Measurements from ENCODE around the gene SCAF4.
A peak's percentile ranks its signal among the peaks of the same experiment; 100 is the strongest.

Gene SCAF4

DNA sequence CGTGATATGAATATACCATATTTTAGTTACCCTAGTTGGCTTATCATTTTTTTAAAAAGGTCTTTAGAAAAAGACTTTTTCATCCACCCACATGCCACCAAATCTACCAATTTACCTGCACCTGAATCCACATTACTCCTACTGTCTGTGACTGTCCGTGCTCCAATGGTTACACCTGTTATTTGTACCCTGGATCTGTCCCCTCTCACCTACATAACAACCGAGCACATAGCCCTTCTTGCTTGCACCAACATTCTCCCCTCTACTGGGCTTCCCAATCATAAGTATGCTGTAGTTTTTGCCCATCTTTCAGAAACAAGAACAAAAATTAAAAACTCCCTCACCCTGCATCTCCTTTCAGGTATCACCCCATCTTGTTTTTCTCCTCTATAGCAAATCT is 54.9 kb downstream of the SCAF4 start:
- Histone ChIP-seq H3K4me3 (ENCODE audit: insufficient read depth, low read depth, low read length, poor library complexity, severe bottlenecking) (no peak overlapping the region), H3K27ac (ENCODE audit: insufficient read depth, low read length, poor library complexity, severe bottlenecking) (no peak overlapping the region), H3K27me3 (replicated peaks; ENCODE audit: control insufficient read depth, insufficient read depth, low read length, poor library complexity, severe bottlenecking) (no peaks in the 10 kb centered on the region), H3K4me1 (ENCODE audit: control insufficient read depth, insufficient read depth, low read length, poor library complexity, severe bottlenecking) (no peaks in the 10 kb centered on the region), H3K9me3 (ENCODE audit: control insufficient read depth, low read length) (no peaks in the 10 kb centered on the region), H3K36me3 (ENCODE audit: control insufficient read depth, insufficient read depth, low read length) (peaks cover 17% of the 10 kb centered on the region)
- no peak for DNase-seq

GRCh38 chr21:31675960-31676359 is 56.0 kb downstream of the SCAF4 start:
- no peak overlapping the region for H3K4me3 ChIP-seq (ENCODE audit: insufficient read depth, low read depth, low read length, poor library complexity, severe bottlenecking)
- H3K4me1 ChIP-seq (ENCODE audit: control insufficient read depth, insufficient read depth, low read length, poor library complexity, severe bottlenecking) = no peaks in the 10 kb centered on the region
- DNase-seq = no peak
- no peaks in the 10 kb centered on the region for H3K27me3 ChIP-seq (replicated peaks; ENCODE audit: control insufficient read depth, insufficient read depth, low read length, poor library complexity, severe bottlenecking)
- H3K9me3 ChIP-seq (ENCODE audit: control insufficient read depth, low read length) = no peaks in the 10 kb centered on the region
- H3K36me3 ChIP-seq (ENCODE audit: control insufficient read depth, insufficient read depth, low read length) = peaks cover 27% of the 10 kb centered on the region
- H3K27ac ChIP-seq (ENCODE audit: insufficient read depth, low read length, poor library complexity, severe bottlenecking) = no peak overlapping the region

- H3K36me3 ChIP-seq (ENCODE audit: control insufficient read depth, insufficient read depth, low read length) = peaks cover 28% of the 10 kb centered on the region
- no peaks in the 10 kb centered on the region for H3K27me3 ChIP-seq (replicated peaks; ENCODE audit: control insufficient read depth, insufficient read depth, low read length, poor library complexity, severe bottlenecking)
- H3K4me3 ChIP-seq (ENCODE audit: insufficient read depth, low read depth, low read length, poor library complexity, severe bottlenecking) = no peak overlapping the region
- H3K4me1 ChIP-seq (ENCODE audit: control insufficient read depth, insufficient read depth, low read length, poor library complexity, severe bottlenecking) = no peaks in the 10 kb centered on the region
- H3K9me3 ChIP-seq (ENCODE audit: control insufficient read depth, low read length) = no peaks in the 10 kb centered on the region
- H3K27ac ChIP-seq (ENCODE audit: insufficient read depth, low read length, poor library complexity, severe bottlenecking) = no peak overlapping the region
- DNase-seq = no peak
Measured at GRCh38 chr21:31675318-31675717, 56.6 kb downstream of the SCAF4 start.

DNA sequence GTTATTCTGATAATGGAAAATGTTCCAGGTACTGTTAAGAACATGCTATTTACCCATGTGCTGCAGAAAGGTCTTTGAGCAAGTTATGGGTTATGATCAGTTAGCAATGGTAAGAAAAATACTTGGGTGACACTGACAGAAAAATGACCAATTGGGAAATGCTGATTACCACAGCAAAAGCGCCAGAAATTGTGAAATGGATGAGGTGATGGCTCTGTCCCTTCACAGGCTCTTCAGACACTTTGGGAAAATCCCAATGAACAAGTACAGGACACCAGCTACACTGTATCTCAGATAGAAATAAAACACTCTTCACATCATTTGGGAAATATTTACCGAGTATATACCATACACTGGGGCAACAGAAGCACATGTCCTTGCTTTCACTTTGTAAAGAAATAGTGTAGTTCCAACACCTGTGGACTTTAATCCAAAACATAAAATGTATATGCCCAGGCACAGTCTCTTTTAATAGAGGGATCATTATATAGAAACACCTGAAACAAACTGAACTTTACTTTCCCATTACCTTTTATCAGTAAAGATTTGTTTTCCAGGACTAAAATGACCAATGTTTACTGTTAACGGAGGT is 58.5 kb downstream of the SCAF4 start:
- H3K36me3 ChIP-seq (ENCODE audit: control insufficient read depth, insufficient read depth, low read length) = peaks cover 39% of the 10 kb centered on the region
- no peak for DNase-seq
- no peaks in the 10 kb centered on the region for H3K9me3 ChIP-seq (ENCODE audit: control insufficient read depth, low read length)
- H3K27me3 ChIP-seq (replicated peaks; ENCODE audit: control insufficient read depth, insufficient read depth, low read length, poor library complexity, severe bottlenecking) = no peaks in the 10 kb centered on the region
- H3K4me1 ChIP-seq (ENCODE audit: control insufficient read depth, insufficient read depth, low read length, poor library complexity, severe bottlenecking) = no peaks in the 10 kb centered on the region
- H3K27ac ChIP-seq (ENCODE audit: insufficient read depth, low read length, poor library complexity, severe bottlenecking) = no peak overlapping the region
- no peak overlapping the region for H3K4me3 ChIP-seq (ENCODE audit: insufficient read depth, low read depth, low read length, poor library complexity, severe bottlenecking)

DNA sequence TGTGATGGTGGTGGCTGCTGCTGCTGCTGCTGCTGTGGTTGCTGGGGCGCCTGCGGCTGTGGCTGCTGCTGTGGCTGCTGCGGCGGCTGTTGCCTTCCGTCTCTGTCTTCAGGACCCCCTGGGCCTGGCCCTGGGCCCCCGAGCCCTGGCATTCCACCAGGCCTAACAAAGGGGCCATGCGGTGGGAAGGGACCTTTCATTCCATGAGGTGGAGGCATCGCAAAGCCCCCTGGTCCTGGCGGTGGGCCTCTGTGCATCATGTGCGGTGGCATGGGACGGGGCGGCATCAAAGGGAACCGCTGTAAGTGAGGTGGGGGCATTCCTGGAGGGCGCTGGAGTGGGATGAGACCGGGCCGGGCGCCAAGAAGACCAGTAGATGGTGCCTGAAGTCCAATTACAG is 60.0 kb downstream of the SCAF4 start:
- Histone ChIP-seq H3K36me3 (ENCODE audit: control insufficient read depth, insufficient read depth, low read length) (peaks cover 54% of the 10 kb centered on the region), H3K9me3 (ENCODE audit: control insufficient read depth, low read length) (no peaks in the 10 kb centered on the region), H3K4me1 (ENCODE audit: control insufficient read depth, insufficient read depth, low read length, poor library complexity, severe bottlenecking) (no peaks in the 10 kb centered on the region), H3K27ac (ENCODE audit: insufficient read depth, low read length, poor library complexity, severe bottlenecking) (no peak overlapping the region), H3K27me3 (replicated peaks; ENCODE audit: control insufficient read depth, insufficient read depth, low read length, poor library complexity, severe bottlenecking) (no peaks in the 10 kb centered on the region), H3K4me3 (ENCODE audit: insufficient read depth, low read depth, low read length, poor library complexity, severe bottlenecking) (no peak overlapping the region)
- no peak for DNase-seq

DNA sequence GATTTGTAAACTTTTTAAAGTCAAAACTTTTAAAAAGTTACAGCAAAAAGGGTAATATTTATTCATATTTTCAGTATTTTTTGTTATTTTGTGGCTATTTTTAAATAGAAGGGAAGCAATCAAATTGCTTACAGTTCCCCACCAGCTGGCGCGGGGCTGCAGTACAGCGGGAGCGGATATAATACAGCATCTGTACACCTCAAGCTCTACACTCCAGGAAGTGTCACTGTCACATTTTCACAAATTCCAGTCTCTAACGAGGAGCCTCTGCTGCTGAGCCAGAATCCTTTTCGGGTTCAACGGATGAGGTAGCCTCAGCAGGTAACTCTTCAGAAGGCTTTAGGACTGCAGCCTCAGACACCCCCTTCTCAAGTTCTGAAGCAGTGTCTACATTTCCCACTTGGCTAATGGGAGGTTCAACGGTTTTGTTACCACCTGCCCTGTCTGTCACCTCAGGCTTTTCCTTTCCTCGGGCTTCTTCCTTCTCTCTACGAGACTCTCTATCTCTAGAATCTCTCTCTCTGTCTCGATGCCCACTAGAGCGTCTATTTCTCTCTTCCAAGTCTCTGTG is 60.7 kb downstream of the SCAF4 start:
- Histone ChIP-seq H3K4me1 (ENCODE audit: control insufficient read depth, insufficient read depth, low read length, poor library complexity, severe bottlenecking) (no peaks in the 10 kb centered on the region), H3K27me3 (replicated peaks; ENCODE audit: control insufficient read depth, insufficient read depth, low read length, poor library complexity, severe bottlenecking) (no peaks in the 10 kb centered on the region), H3K36me3 (ENCODE audit: control insufficient read depth, insufficient read depth, low read length) (peaks cover 55% of the 10 kb centered on the region), H3K27ac (ENCODE audit: insufficient read depth, low read length, poor library complexity, severe bottlenecking) (no peak overlapping the region), H3K4me3 (ENCODE audit: insufficient read depth, low read depth, low read length, poor library complexity, severe bottlenecking) (no peak overlapping the region), H3K9me3 (ENCODE audit: control insufficient read depth, low read length) (no peaks in the 10 kb centered on the region)
- no peak for DNase-seq

DNA sequence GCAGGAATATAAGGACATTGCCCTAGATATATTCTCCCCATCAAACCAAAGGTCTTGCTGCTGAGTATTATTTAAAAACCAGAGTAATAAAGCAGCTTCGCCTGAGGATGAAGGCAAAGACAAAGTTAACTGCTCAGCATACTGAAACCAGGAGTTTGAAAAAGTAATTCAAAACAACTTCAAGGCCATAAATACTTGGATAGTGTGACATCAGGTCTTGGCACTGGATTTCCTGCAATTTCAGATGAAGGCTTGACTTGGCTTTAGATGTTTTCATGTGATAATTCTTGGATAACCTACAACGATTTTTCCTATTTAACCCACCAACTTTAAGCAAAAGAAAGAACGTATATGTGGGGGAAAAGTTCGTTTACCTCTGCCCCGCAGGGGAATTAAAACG is 61.8 kb downstream of the SCAF4 start:
- peak overlapping the region; percentile 6 for H3K27ac ChIP-seq (ENCODE audit: insufficient read depth, low read length, poor library complexity, severe bottlenecking)
- H3K27me3 ChIP-seq (replicated peaks; ENCODE audit: control insufficient read depth, insufficient read depth, low read length, poor library complexity, severe bottlenecking) = no peaks in the 10 kb centered on the region
- H3K4me3 ChIP-seq (ENCODE audit: insufficient read depth, low read depth, low read length, poor library complexity, severe bottlenecking) = no peak overlapping the region
- H3K9me3 ChIP-seq (ENCODE audit: control insufficient read depth, low read length) = no peaks in the 10 kb centered on the region
- DNase-seq = no peak
- peaks cover 56% of the 10 kb centered on the region for H3K36me3 ChIP-seq (ENCODE audit: control insufficient read depth, insufficient read depth, low read length)
- H3K4me1 ChIP-seq (ENCODE audit: control insufficient read depth, insufficient read depth, low read length, poor library complexity, severe bottlenecking) = no peaks in the 10 kb centered on the region

- Histone ChIP-seq H3K4me1 (ENCODE audit: control insufficient read depth, insufficient read depth, low read length, poor library complexity, severe bottlenecking) (peaks cover 6% of the 10 kb centered on the region), H3K4me3 (ENCODE audit: insufficient read depth, low read depth, low read length, poor library complexity, severe bottlenecking) (no peak overlapping the region), H3K27me3 (replicated peaks; ENCODE audit: control insufficient read depth, insufficient read depth, low read length, poor library complexity, severe bottlenecking) (no peaks in the 10 kb centered on the region), H3K9me3 (ENCODE audit: control insufficient read depth, low read length) (no peaks in the 10 kb centered on the region), H3K27ac (ENCODE audit: insufficient read depth, low read length, poor library complexity, severe bottlenecking) (no peak overlapping the region), H3K36me3 (ENCODE audit: control insufficient read depth, insufficient read depth, low read length) (peaks cover 59% of the 10 kb centered on the region)
- no peak for DNase-seq
Measured at GRCh38 chr21:31668651-31669491, 63.0 kb downstream of the SCAF4 start.

DNA sequence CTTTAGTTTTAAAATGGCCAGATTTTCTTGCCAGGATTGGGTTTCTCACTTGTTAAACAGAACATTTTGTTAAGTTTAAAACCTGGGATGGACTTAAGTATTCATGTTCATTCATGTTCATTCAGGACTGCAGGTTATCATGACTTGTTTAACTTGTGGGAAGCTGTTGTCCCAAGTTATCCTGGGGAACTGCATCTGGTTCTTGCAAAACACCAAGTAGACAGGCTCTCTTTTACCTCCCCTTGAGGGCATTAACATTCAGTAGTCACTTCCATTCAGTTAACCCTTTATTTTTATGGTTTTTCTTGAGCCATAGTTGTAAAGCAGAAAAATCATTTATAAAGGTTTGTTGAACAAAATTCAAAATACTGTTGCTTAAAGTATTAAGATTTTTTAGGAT is 64.3 kb downstream of the SCAF4 start:
- no peak for DNase-seq
- Histone ChIP-seq H3K9me3 (ENCODE audit: control insufficient read depth, low read length) (no peaks in the 10 kb centered on the region), H3K4me1 (ENCODE audit: control insufficient read depth, insufficient read depth, low read length, poor library complexity, severe bottlenecking) (peaks cover 13% of the 10 kb centered on the region), H3K27me3 (replicated peaks; ENCODE audit: control insufficient read depth, insufficient read depth, low read length, poor library complexity, severe bottlenecking) (no peaks in the 10 kb centered on the region), H3K4me3 (ENCODE audit: insufficient read depth, low read depth, low read length, poor library complexity, severe bottlenecking) (no peak overlapping the region), H3K27ac (ENCODE audit: insufficient read depth, low read length, poor library complexity, severe bottlenecking) (no peak overlapping the region), H3K36me3 (ENCODE audit: control insufficient read depth, insufficient read depth, low read length) (peaks cover 63% of the 10 kb centered on the region)

DNA sequence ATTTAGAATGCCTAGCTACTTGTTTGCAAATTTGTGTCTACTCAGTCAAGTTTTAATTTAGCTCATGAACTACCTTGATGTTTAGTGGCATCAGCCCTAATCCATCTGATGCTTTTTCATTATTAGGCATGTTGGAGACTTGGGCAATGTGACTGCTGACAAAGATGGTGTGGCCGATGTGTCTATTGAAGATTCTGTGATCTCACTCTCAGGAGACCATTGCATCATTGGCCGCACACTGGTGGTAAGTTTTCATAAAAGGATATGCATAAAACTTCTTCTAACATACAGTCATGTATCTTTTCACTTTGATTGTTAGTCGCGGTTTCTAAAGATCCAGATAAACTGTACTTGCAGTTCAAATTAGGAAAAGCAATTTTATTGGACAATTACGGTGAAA is 64.8 kb downstream of the SCAF4 start:
- H3K27me3 ChIP-seq (replicated peaks; ENCODE audit: control insufficient read depth, insufficient read depth, low read length, poor library complexity, severe bottlenecking) = no peaks in the 10 kb centered on the region
- no peak overlapping the region for H3K4me3 ChIP-seq (ENCODE audit: insufficient read depth, low read depth, low read length, poor library complexity, severe bottlenecking)
- H3K36me3 ChIP-seq (ENCODE audit: control insufficient read depth, insufficient read depth, low read length) = peaks cover 60% of the 10 kb centered on the region
- H3K9me3 ChIP-seq (ENCODE audit: control insufficient read depth, low read length) = no peaks in the 10 kb centered on the region
- peaks cover 16% of the 10 kb centered on the region for H3K4me1 ChIP-seq (ENCODE audit: control insufficient read depth, insufficient read depth, low read length, poor library complexity, severe bottlenecking)
- no peak for DNase-seq
- no peak overlapping the region for H3K27ac ChIP-seq (ENCODE audit: insufficient read depth, low read length, poor library complexity, severe bottlenecking)
